ENCODE results near the gene MACF1.

MACF1 gene

GRCh38 chr1:39272798-39273469, 68.4 kb downstream of the MACF1 start:
- H3F3A ChIP-seq (ENCODE audit: insufficient read depth, low read length) = peaks cover 48% of the 10 kb centered on the region

GRCh38 chr1:39275836-39276507, 71.5 kb downstream of the MACF1 start:
- no peak overlapping the region for H3K9ac ChIP-seq (ENCODE audit: low read length)
- TF ChIP-seq EZH2 (optimal IDR thresholded peaks at IDR 0.05; ENCODE audit: low read depth, low read length) (no peak), EZH2phosphoT487 (IDR thresholded peaks at IDR 0.05; ENCODE audit: low read length) (no peak)
- TF ChIP-seq, protein P1, sequence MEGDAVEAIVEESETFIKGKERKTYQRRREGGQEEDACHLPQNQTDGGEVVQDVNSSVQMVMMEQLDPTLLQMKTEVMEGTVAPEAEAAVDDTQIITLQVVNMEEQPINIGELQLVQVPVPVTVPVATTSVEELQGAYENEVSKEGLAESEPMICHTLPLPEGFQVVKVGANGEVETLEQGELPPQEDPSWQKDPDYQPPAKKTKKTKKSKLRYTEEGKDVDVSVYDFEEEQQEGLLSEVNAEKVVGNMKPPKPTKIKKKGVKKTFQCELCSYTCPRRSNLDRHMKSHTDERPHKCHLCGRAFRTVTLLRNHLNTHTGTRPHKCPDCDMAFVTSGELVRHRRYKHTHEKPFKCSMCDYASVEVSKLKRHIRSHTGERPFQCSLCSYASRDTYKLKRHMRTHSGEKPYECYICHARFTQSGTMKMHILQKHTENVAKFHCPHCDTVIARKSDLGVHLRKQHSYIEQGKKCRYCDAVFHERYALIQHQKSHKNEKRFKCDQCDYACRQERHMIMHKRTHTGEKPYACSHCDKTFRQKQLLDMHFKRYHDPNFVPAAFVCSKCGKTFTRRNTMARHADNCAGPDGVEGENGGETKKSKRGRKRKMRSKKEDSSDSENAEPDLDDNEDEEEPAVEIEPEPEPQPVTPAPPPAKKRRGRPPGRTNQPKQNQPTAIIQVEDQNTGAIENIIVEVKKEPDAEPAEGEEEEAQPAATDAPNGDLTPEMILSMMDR (IDR thresholded peaks at IDR 0.05; ENCODE audit: low read length) = no peak
- H3K4me1 ChIP-seq (ENCODE audit: low read length) = peaks cover 23% of the 10 kb centered on the region
- no peak overlapping the region for H3K27ac ChIP-seq (ENCODE audit: low read length)
- peaks cover 12% of the 10 kb centered on the region; the same call in 1 of the 2 replicates for H4K20me1 ChIP-seq (ENCODE audit: insufficient read depth, low read length)
- no peak for DNase-seq
- peaks cover 98% of the 10 kb centered on the region for H3K79me2 ChIP-seq (ENCODE audit: low read length)
- H3K9me3 ChIP-seq (replicated peaks; ENCODE audit: insufficient read depth, low read length) = no peaks in the 10 kb centered on the region
- H3F3A ChIP-seq (ENCODE audit: insufficient read depth, low read length) = peaks cover 18% of the 10 kb centered on the region
- no peak overlapping the region for H2AFZ ChIP-seq (ENCODE audit: low read length)
- no peaks in the 10 kb centered on the region for H3K27me3 ChIP-seq (replicated peaks; ENCODE audit: insufficient read depth, low read length)
- no peaks in the 10 kb centered on the region for H3K36me3 ChIP-seq (replicated peaks; ENCODE audit: insufficient read depth, low read length)
- no peaks in the 10 kb centered on the region for H3K9me2 ChIP-seq (replicated peaks; ENCODE audit: insufficient read depth, low read length)
- H3K4me2 ChIP-seq (ENCODE audit: low read depth, low read length) = no peak overlapping the region
- no peak overlapping the region for H3K4me3 ChIP-seq (ENCODE audit: low read length)

More at GRCh38 chr1:39272798-39273469, 68.4 kb downstream of the MACF1 start:
- TF ChIP-seq, protein P1 (IDR thresholded peaks at IDR 0.05; ENCODE audit: low read length) = no peak
- TF ChIP-seq EZH2 (optimal IDR thresholded peaks at IDR 0.05; ENCODE audit: low read depth, low read length) = no peak
- Histone ChIP-seq H3K79me2 (ENCODE audit: low read length) (peaks cover 98% of the 10 kb centered on the region), H3K27me3 (replicated peaks; ENCODE audit: insufficient read depth, low read length) (no peaks in the 10 kb centered on the region), H2AFZ (ENCODE audit: low read length) (no peak overlapping the region), H3K4me3 (ENCODE audit: low read length) (peak overlapping the region; percentile 3; the same call in 1 of the 2 replicates), H3K27ac (ENCODE audit: low read length) (peak overlapping the region; percentile 90; the same call in 1 of the 2 replicates), H3K9me3 (replicated peaks; ENCODE audit: insufficient read depth, low read length) (no peaks in the 10 kb centered on the region), H4K20me1 (ENCODE audit: insufficient read depth, low read length) (peaks cover 19% of the 10 kb centered on the region; the same call in 1 of the 2 replicates), H3K4me1 (ENCODE audit: low read length) (peaks cover 50% of the 10 kb centered on the region), H3K9ac (ENCODE audit: low read length) (peak overlapping the region; percentile 2; the same call in 1 of the 2 replicates), H3K36me3 (replicated peaks; ENCODE audit: insufficient read depth, low read length) (no peaks in the 10 kb centered on the region), H3K9me2 (replicated peaks; ENCODE audit: insufficient read depth, low read length) (no peaks in the 10 kb centered on the region), H3K4me2 (ENCODE audit: low read depth, low read length) (peak overlapping the region; percentile 85)
- DNase-seq = no peak

DNA sequence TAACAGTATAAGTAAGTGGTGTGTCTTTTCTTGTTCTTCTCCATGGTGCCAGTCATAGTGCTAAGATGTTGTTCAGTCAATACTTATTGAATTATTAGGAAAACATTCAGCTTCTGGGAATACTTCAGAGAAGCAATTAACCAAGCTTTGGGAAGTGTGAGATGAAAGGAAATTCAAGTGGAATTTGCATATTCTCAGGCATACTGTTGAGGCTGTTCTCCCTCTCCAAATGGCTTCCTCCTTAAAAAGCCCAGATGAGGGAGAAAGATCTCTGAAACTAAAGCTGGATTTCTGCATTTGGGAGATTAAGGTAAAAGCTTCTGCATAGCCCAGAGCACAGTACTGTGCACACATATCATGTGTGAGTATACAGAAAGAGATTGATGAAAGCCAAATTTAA, 73.4 kb downstream of the MACF1 start:
- Histone ChIP-seq H3K36me3 (replicated peaks; ENCODE audit: insufficient read depth, low read length) (no peaks in the 10 kb centered on the region; the same call in 1 of the 2 replicates), H3F3A (ENCODE audit: insufficient read depth, low read length) (peaks cover 2% of the 10 kb centered on the region; the same call in 1 of the 2 replicates), H3K27me3 (replicated peaks; ENCODE audit: insufficient read depth, low read length) (no peaks in the 10 kb centered on the region), H3K4me3 (ENCODE audit: low read length) (no peak overlapping the region), H3K4me2 (ENCODE audit: low read depth, low read length) (no peak overlapping the region), H3K79me2 (ENCODE audit: low read length) (peaks cover 98% of the 10 kb centered on the region), H3K9ac (ENCODE audit: low read length) (no peak overlapping the region), H4K20me1 (ENCODE audit: insufficient read depth, low read length) (peaks cover 5% of the 10 kb centered on the region; the same call in 1 of the 2 replicates), H3K27ac (ENCODE audit: low read length) (no peak overlapping the region), H3K9me3 (replicated peaks; ENCODE audit: insufficient read depth, low read length) (no peaks in the 10 kb centered on the region), H3K9me2 (replicated peaks; ENCODE audit: insufficient read depth, low read length) (no peaks in the 10 kb centered on the region), H2AFZ (ENCODE audit: low read length) (no peak overlapping the region), H3K4me1 (ENCODE audit: low read length) (peaks cover 5% of the 10 kb centered on the region)
- DNase-seq = no peak
- no peak for TF ChIP-seq EZH2 (optimal IDR thresholded peaks at IDR 0.05; ENCODE audit: low read depth, low read length)
- TF ChIP-seq, protein P1 (IDR thresholded peaks at IDR 0.05; ENCODE audit: low read length) = no peak
- no peak for TF ChIP-seq EZH2phosphoT487 (IDR thresholded peaks at IDR 0.05; ENCODE audit: low read length)
